Subcutaneous abdominal adipose tissue (tissue), 5 donors: Measurements from ENCODE around the gene MLST8.

Experiments
- H3K27ac ChIP-seq: one replicate; pipeline ENCODE4 v1.7.0; 2013; ENCODE audit warnings: low read depth, mild to moderate bottlenecking, inconsistent platforms, low read length, moderate library complexity
- H3K27me3 ChIP-seq, 5 donors: one replicate each; pipeline ENCODE4 v1.7.0; 2013; ENCODE audit warnings: low read length in 5 of 5, inconsistent platforms in 1 of 5; ENCODE audit not compliant: control insufficient read depth in 5 of 5, insufficient read depth in 4 of 5
- H3K36me3 ChIP-seq, 5 donors: one replicate each; pipeline ENCODE4 v1.7.0; 2013; ENCODE audit warnings: low read length in 5 of 5; ENCODE audit not compliant: control insufficient read depth in 5 of 5, insufficient read depth in 5 of 5
- H3K4me1 ChIP-seq, 5 donors: one replicate each; pipeline ENCODE4 v1.7.0; 2013; ENCODE audit warnings: low read length in 5 of 5, mild to moderate bottlenecking in 3 of 5, moderate library complexity in 1 of 5; ENCODE audit not compliant: control insufficient read depth in 5 of 5, insufficient read depth in 5 of 5
- H3K4me3 ChIP-seq, 5 donors: one replicate each; pipeline ENCODE4 v1.7.0; 2013; ENCODE audit warnings: low read length in 5 of 5, low read depth in 1 of 5
- H3K9ac ChIP-seq, 5 donors: one replicate each; pipeline ENCODE4 v1.7.0; 2013; ENCODE audit warnings: low read length in 5 of 5, mild to moderate bottlenecking in 4 of 5, moderate library complexity in 3 of 5
- H3K9me3 ChIP-seq, 5 donors: one replicate each; pipeline ENCODE4 v1.7.0; 2013; ENCODE audit warnings: low read length in 5 of 5; ENCODE audit not compliant: control insufficient read depth in 5 of 5
- donor health status: healthy.
- donor health status: healthy.
- donor health status: healthy.
- donor health status: healthy.
- donor health status: healthy.

Gene MLST8

GRCh38 chr16:2229632-2230250, 24.5 kb downstream of the MLST8 start:
- peaks cover 0 to 77% (median 67%) of the 10 kb centered on the region in 5 donors for H3K36me3 ChIP-seq

GRCh38 chr16:2230376-2230775, 25.1 kb downstream of the MLST8 start:
- H3K4me1 ChIP-seq = peaks cover 0 to 8% (median 5%) of the 10 kb centered on the region in 5 donors
- H3K9ac ChIP-seq = no peak overlapping the region
- no peak overlapping the region for H3K4me3 ChIP-seq
- H3K27ac ChIP-seq = no peak overlapping the region
- peaks cover 0 to 84% (median 74%) of the 10 kb centered on the region in 5 donors for H3K36me3 ChIP-seq
- H3K9me3 ChIP-seq = no peaks in the 10 kb centered on the region
- peaks cover 0 to 5% (median 3%) of the 10 kb centered on the region in 5 donors for H3K27me3 ChIP-seq

More at GRCh38 chr16:2229632-2230250, 24.5 kb downstream of the MLST8 start:
- Histone ChIP-seq H3K9ac (no peak overlapping the region), H3K9me3 (no peaks in the 10 kb centered on the region), H3K27ac (no peak overlapping the region), H3K27me3 (peaks cover 0 to 5% (median 0%) of the 10 kb centered on the region in 5 donors), H3K4me3 (no peak overlapping the region), H3K4me1 (peaks cover 0 to 13% (median 8%) of the 10 kb centered on the region in 5 donors)

GRCh38 chr16:2231016-2231931, 26.0 kb downstream of the MLST8 start:
- peaks cover 0 to 11% (median 9%) of the 10 kb centered on the region in 5 donors for H3K4me1 ChIP-seq
- H3K4me3 ChIP-seq = no peak overlapping the region
- no peak overlapping the region for H3K9ac ChIP-seq
- H3K36me3 ChIP-seq = peaks cover 0 to 89% (median 79%) of the 10 kb centered on the region in 5 donors
- peaks cover 0 to 9% (median 5%) of the 10 kb centered on the region in 5 donors for H3K27me3 ChIP-seq
- no peak overlapping the region for H3K27ac ChIP-seq
- no peaks in the 10 kb centered on the region for H3K9me3 ChIP-seq

- Histone ChIP-seq H3K4me1 (peaks cover 0 to 22% (median 17%) of the 10 kb centered on the region in 5 donors), H3K27me3 (peaks cover 0 to 18% (median 8%) of the 10 kb centered on the region in 5 donors), H3K9me3 (no peaks in the 10 kb centered on the region), H3K36me3 (peaks cover 0 to 81% (median 74%) of the 10 kb centered on the region in 5 donors), H3K9ac (no peak overlapping the region), H3K4me3 (no peak overlapping the region), H3K27ac (no peak overlapping the region)
Measured at GRCh38 chr16:2232094-2232990, 27.1 kb downstream of the MLST8 start.

- no peak overlapping the region for H3K4me3 ChIP-seq
- H3K9me3 ChIP-seq = no peaks in the 10 kb centered on the region
- peaks cover 0 to 28% (median 17%) of the 10 kb centered on the region in 5 donors for H3K4me1 ChIP-seq
- H3K36me3 ChIP-seq = peaks cover 0 to 77% (median 71%) of the 10 kb centered on the region in 5 donors
- H3K27ac ChIP-seq = no peak overlapping the region
- H3K9ac ChIP-seq = no peak overlapping the region
- peaks cover 0 to 18% (median 8%) of the 10 kb centered on the region in 5 donors for H3K27me3 ChIP-seq
Measured at GRCh38 chr16:2233046-2233775, 28.0 kb downstream of the MLST8 start.

GRCh38 chr16:2233872-2234812, 28.9 kb downstream of the MLST8 start:
- H3K36me3 ChIP-seq = peaks cover 0 to 68% (median 61%) of the 10 kb centered on the region in 5 donors

GRCh38 chr16:2234813-2235170, 29.5 kb downstream of the MLST8 start:
- peaks cover 0 to 67% (median 58%) of the 10 kb centered on the region in 5 donors for H3K36me3 ChIP-seq
- H3K4me3 ChIP-seq = no peak overlapping the region
- H3K27ac ChIP-seq = no peak overlapping the region
- H3K27me3 ChIP-seq = peaks cover 0 to 18% (median 8%) of the 10 kb centered on the region in 5 donors
- H3K9ac ChIP-seq = no peak overlapping the region
- H3K4me1 ChIP-seq = peaks cover 0 to 26% (median 17%) of the 10 kb centered on the region in 5 donors
- no peaks in the 10 kb centered on the region for H3K9me3 ChIP-seq

More at GRCh38 chr16:2233872-2234812, 28.9 kb downstream of the MLST8 start:
- H3K9ac ChIP-seq = no peak overlapping the region
- no peaks in the 10 kb centered on the region for H3K9me3 ChIP-seq
- no peak overlapping the region for H3K4me3 ChIP-seq
- peaks cover 0 to 18% (median 8%) of the 10 kb centered on the region in 5 donors for H3K27me3 ChIP-seq
- no peak overlapping the region for H3K27ac ChIP-seq
- peaks cover 0 to 31% (median 17%) of the 10 kb centered on the region in 5 donors for H3K4me1 ChIP-seq

- Histone ChIP-seq H3K4me1 (peaks cover 0 to 23% (median 17%) of the 10 kb centered on the region in 5 donors), H3K27ac (no peak overlapping the region), H3K4me3 (no peak overlapping the region), H3K9me3 (no peaks in the 10 kb centered on the region), H3K27me3 (peaks cover 0 to 18% (median 8%) of the 10 kb centered on the region in 5 donors), H3K9ac (no peak overlapping the region), H3K36me3 (peaks cover 0 to 65% (median 57%) of the 10 kb centered on the region in 5 donors)
Measured at GRCh38 chr16:2235234-2235651, 30.0 kb downstream of the MLST8 start.
